ENCODE results near the gene CA4. TPM values are rescaled to one million over a fixed set of nuclear protein-coding genes. Genes with fewer than 3 reads are reported as not detected.
"Not testable (repeated sequence)": the region's sequence is repeated elsewhere in the genome, so short reads cannot be mapped to it uniquely, and the experiment has no call there.

CA4 gene
- polyA plus RNA-seq, 3 donors from 2014 or later = not detected

DNA sequence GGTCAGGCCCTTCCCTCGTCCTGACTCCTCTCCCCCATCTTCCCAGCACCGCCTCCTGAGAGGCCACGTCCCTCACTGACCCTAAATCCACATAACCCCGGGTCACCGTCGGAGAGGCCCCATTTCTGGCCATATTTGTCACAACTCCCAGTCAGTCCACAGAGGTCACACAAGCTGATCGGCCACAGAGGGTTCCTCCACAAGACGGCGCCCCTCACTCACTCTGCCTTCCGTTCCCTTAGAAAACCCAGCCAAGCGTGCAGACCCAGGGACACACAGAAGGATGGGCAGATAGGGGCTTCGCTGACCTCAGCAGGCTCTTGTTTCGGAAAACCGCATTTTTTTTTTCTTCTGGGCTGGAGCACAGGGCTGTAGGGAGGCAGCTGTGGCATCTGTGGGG, 33.6 kb upstream of the CA4 start:
- not testable (repeated sequence) for H3K9me3 Mint-ChIP-seq; H3K27ac Mint-ChIP-seq; H3K4me3 Mint-ChIP-seq; H3K36me3 Mint-ChIP-seq; H3K4me1 Mint-ChIP-seq; H3K27me3 Mint-ChIP-seq (ENCODE audit: low read depth in 3 of 3); DNase-seq

DNA sequence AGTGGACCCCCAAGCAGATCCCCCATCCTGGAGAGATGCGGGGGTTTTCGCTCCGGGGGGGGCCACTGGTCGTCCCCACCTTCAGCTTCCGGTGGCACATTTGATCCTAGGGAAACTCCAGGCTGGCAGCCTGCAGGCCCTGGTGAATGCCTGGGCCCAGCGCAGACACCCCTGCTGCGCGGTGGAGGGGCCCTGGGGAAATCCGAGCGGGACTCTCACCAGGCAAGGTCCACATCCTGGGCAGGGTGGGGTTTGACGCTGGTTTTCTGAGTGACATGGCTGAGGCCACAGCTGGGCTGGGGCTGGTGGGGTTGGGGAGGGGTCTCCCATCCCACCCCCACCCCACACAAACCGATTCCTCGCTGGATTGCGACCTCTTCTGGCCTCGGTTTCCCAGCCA, 30.6 kb upstream of the CA4 start:
- not testable (repeated sequence) for H3K4me3 Mint-ChIP-seq; H3K27ac Mint-ChIP-seq; H3K4me1 Mint-ChIP-seq; H3K27me3 Mint-ChIP-seq (ENCODE audit: low read depth in 3 of 3); DNase-seq; H3K9me3 Mint-ChIP-seq; H3K36me3 Mint-ChIP-seq

DNA sequence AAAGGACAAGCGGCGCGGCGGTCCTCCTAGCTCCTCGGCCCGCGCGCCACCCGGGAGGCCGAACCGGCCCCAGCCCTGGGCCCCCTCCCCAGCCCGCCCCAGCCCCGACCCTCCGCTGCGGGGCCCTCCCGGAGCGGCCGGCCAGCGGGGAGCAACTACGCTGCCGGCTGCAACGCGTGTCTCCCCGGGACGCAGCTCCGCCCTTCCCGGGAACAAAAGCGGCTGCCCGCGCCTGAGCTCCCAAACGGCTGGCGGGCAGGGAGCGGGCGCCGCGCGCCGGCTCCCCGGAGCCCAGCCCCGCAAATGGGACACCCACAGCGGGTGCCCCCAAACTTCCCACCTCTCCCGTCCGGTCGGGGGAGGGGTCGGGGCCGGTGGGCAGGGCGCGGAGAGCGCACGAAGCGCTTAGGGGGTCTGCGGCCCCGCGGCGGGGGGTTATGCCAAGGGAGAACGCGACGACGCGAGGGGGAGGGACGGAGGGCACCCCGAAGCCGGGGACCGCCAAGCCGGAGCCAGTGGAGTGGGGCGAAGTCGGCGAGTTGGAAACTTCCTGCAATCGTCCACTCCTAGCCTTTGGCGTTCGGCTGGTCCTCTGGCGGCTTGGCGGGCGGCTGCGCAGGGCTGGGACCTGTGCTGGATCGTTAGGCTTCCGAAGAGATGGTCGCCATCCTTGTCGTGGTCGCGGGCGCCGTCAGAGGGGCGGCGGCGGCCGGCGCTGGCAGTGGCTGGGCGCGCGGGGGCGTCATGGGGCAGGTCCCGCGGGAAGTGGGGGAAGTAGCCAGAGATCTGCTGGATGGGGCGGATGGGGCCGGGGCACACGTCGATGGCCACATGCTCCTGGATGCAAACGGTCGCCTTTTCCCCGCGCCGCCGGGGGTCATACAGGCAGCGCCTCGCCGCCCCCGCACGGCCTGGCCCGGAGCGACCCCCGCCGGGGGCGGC, 29.7 kb upstream of the CA4 start:
- not testable (repeated sequence) for H3K9me3 Mint-ChIP-seq; H3K4me1 Mint-ChIP-seq; H3K27ac Mint-ChIP-seq; DNase-seq; H3K27me3 Mint-ChIP-seq (ENCODE audit: low read depth in 3 of 3); H3K4me3 Mint-ChIP-seq; H3K36me3 Mint-ChIP-seq

DNA sequence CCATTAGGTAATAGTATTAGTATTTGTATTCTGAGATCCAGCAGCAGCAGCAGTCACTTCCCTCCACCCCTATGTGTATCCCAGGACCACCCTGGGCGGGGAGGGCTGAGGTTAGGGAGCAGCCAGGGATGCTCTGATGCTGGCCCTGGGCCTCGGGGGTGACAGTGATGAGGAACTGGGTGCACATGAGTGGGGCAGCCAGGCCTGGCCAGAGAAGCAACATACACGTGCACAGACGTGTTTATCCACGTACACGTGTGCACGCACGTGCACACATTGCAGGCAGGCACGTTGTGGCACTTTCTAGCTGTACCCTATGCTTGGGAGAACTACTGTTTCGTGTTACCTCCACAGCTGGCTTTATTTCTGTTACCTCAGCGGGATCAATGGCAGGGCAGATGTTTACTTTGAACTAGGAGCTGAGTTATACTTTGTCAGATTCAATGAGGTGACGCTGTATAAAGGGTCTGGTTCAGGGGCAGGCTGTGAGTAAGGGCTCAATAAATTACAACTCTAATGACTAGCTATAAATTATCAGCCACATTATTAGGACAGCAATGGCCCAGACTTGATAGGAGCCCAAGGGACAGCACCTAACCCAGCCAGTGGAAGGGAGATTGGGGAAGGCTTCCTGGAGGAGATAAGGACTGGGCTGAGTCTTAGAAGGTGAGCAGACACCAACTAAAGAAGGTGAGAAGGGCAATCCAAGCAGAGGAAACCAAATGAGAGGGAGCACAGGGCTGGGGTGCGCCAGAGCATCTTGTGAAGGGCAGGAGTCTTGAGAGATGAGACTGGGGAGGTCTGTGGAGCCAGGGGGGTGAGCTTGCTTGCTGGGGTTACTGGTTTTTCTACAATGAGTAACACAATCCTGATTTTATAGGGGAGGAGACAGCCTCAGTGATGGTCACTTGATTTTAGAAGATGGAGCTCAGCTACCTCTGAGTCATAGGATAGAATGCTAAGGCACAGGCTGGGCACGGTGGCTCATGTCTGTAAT, 22.4 kb upstream of the CA4 start:
- Mint-ChIP-seq H3K27ac (no peak overlapping the region), H3K9me3 (no peaks in the 10 kb centered on the region), H3K4me1 (no peaks in the 10 kb centered on the region), H3K27me3 (ENCODE audit: low read depth in 3 of 3) (peaks cover 0 to 3% (median 2%) of the 10 kb centered on the region in 3 donors), H3K36me3 (peaks cover 0 to 2% (median 0%) of the 10 kb centered on the region in 3 donors), H3K4me3 (no peak overlapping the region)
- DNase-seq = no peak

DNA sequence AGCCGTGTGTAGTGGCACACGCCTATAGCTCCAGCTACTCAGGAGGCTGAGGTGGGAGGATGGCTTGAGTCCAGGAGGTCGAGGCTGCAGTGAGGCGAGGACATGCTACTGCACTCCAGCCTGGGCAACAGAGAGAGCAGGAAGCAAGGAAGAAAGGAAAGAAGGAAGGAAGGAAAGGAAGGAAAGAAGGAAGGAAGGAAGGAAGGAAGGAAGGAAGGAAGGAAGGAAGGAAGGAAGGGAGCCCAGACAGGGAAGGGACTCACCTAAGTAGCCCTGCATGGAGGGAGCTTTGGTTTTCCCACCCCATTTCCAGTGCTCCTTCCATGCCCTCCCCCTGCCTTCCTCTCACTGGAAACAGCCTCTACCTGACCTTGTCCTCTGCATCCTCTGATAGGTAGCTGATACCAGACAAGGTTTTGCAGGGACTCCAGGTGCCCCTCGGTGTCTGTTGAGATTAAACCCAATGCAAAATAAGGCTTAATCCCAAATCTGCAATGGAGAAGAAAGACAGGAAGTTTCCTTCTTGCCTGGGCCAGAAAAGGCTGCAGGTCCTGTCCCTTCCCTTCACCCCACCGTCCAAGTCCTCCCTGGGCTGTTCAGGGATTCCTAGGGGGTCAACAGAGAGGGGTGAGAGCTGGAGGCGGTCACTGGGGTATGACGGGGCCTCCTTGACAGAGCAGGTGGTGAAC, 21.5 kb upstream of the CA4 start:
- Mint-ChIP-seq H3K4me1 (no peaks in the 10 kb centered on the region), H3K4me3 (no peak overlapping the region), H3K27ac (no peak overlapping the region), H3K36me3 (peaks cover 0 to 5% (median 0%) of the 10 kb centered on the region in 3 donors), H3K9me3 (no peaks in the 10 kb centered on the region), H3K27me3 (ENCODE audit: low read depth in 3 of 3) (peaks cover 0 to 3% (median 3%) of the 10 kb centered on the region in 3 donors)
- DNase-seq = no peak

DNA sequence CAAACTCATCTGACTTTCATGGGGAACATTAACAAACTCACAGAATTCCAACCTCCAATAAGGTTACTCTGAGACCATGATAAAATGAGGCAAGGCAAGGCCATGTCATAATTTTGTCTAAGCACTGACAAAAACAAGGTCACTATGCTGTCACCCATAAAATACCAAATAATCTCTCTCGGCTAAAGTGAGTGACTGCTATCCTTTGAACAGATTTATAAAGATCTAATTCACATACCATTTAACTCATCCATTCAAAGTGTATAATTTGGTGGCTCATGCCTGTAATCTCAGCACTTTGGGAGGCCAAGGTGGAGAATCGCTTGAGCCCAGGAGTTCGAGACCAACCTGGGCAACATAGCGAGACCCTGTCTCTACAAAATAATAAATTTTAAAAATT, 20.6 kb upstream of the CA4 start:
- peaks cover 0 to 6% (median 4%) of the 10 kb centered on the region in 3 donors for H3K27me3 Mint-ChIP-seq (ENCODE audit: low read depth in 3 of 3)
- no peak overlapping the region for H3K27ac Mint-ChIP-seq
- no peaks in the 10 kb centered on the region for H3K9me3 Mint-ChIP-seq
- no peak overlapping the region for H3K4me3 Mint-ChIP-seq
- DNase-seq = no peak
- peaks cover 0 to 5% (median 0%) of the 10 kb centered on the region in 3 donors for H3K36me3 Mint-ChIP-seq
- peaks cover 3 to 5% of the 10 kb centered on the region in 2 donors for H3K4me1 Mint-ChIP-seq

DNA sequence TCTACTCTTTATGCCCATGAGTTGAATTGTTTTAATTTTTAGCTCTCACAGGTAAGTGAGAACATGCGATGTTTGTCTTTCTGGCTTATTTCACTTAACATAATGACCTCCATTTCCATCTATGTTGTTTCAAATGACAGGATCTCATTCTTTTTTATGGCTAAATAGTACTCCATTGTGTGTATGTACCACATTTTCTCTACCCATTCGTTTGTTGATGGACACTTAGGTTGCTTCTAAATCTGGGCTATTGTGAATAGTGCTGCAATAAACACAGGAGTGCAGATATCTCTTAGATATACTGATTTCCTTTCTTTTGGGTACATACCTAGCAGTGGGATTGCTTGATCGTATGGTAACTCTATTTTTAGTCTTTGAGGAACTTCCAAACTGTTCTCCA, 19.3 kb upstream of the CA4 start:
- Mint-ChIP-seq H3K9me3 (no peaks in the 10 kb centered on the region), H3K27me3 (ENCODE audit: low read depth in 3 of 3) (peaks cover 3 to 14% (median 4%) of the 10 kb centered on the region in 3 donors), H3K4me1 (peaks cover 16 to 18% of the 10 kb centered on the region in 2 donors), H3K36me3 (peaks cover 0 to 5% (median 0%) of the 10 kb centered on the region in 3 donors), H3K4me3 (no peak overlapping the region), H3K27ac (no peak overlapping the region)
- no peak for DNase-seq

DNA sequence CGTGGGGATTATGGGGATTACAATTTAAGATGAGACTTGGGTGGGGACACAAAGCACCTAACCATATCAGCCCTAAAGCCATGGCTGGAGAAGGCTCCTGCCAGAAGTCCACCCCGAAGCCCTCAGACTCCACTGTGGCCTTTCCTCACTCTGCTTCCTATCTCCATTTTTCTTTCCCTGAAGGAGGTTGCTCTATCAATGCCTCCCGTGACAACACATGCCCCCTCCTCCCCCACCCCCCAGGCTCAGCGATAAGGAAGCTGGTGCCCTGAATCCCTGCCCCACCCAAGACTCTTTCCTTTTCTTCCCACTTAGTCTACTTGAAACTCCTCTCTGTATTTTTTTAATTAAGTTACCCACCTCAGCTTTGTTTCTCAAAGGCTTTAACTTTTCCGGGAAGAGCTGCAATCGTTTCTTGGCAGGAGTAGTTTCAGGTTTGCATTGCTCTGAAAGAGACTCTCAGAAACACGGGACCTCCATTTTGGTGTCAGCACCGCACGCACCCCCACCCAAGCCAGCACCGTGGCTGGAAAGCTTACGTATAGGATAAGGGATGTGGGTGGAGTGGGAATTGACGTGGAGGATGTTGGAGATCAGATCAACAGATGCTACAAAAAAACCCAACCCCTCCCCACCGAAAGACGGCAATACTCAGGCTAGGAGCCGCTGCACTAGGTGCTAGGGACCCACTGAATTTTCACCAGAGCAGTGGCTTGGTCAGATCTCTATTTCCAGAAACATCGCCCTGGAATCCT, 15.2 kb upstream of the CA4 start:
- H3K4me3 Mint-ChIP-seq = peak overlapping the region; percentile 87 to 97 (median 89)
- peak in 1 of 3 donors; percentile 12 for DNase-seq
- no peaks in the 10 kb centered on the region for H3K9me3 Mint-ChIP-seq
- peaks cover 24 to 25% of the 10 kb centered on the region in 2 donors for H3K4me1 Mint-ChIP-seq
- peaks cover 0 to 7% (median 3%) of the 10 kb centered on the region in 3 donors for H3K36me3 Mint-ChIP-seq
- H3K27ac Mint-ChIP-seq = peak overlapping the region in 1 of 6 donors; percentile 32
- peaks cover 7 to 19% (median 18%) of the 10 kb centered on the region in 3 donors for H3K27me3 Mint-ChIP-seq (ENCODE audit: low read depth in 3 of 3)

DNA sequence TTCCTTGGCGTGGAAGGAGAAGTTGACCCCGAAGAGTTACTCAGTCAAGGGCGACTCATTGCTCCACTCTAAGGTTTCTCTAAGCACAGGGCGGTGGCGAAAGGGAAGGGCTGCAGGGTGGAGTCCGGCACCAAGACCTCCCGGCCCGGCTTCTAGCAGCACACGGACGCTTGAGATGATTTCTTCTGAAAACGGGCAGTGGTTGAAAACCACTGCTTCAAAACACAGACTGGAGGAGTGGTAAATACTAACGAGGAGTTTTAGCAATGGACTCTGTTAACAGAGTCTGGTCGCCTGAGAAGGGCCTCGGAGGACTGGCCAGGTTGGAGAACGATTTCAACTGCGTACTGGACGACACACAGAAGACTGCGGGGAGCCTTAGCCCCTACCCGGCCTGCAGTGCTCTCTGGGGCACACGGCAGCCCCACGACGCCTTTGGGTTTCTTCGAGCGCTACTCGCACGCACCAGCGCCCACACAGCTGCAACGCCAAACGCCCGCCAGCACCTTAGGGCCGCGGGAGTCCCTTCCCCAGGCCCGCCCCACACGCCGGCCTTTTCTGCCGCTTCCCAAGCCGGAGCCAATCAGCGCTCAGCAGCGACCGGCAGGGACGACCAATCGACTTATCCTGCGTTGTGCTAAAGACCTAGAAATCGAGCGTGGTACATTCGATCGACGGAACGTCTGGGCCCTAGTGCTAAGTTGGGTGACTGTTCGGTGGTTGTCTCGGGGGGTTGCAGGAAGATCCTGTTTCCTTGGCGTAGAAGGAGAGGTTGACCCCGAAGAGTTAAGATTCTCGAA, 14.4 kb upstream of the CA4 start:
- Mint-ChIP-seq H3K9me3 (no peaks in the 10 kb centered on the region), H3K27ac (peak overlapping the region in 3 of 6 donors; percentile 32 to 76 (median 48)), H3K4me1 (peaks cover 25 to 27% of the 10 kb centered on the region in 2 donors), H3K36me3 (peaks cover 0 to 7% (median 3%) of the 10 kb centered on the region in 3 donors), H3K27me3 (ENCODE audit: low read depth in 3 of 3) (peaks cover 7 to 22% (median 18%) of the 10 kb centered on the region in 3 donors), H3K4me3 (peak overlapping the region; percentile 87 to 97 (median 89))
- DNase-seq = peak; percentile 59 to 64 (median 60)

DNA sequence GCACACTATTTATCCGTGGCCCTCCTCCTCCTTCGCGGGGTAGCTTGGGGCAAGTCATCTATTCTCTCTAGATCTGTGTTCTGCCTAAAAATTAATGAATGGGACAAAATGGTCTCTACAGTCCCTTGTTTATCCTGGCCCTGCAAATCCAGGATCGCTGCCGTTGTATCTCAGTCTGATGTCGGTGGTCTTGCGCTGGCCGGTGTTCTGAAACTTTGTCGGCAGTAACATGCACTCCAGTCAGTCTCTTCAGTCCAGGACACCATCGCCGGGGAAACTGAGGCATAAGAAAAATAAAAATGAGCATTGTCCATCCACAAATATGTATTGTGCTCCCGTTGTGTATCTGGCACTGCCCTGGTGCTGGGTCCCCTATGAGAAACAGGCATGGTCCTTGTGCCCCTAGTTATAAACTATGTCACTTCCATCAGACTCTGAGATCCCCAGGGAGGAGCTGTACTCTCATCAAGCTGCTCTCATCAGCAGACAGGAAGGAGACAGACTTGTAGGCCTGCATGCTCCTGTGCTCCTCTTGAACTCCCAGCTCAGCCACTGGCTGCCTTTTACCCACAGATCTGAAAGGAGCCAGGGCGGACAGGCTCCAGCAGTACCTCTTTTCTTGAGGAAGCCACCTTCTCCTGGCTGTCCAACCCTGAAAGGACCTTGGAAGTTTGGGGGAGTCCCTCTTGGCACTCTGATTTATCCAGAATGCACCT, 13.7 kb upstream of the CA4 start:
- DNase-seq = no peak

DNA sequence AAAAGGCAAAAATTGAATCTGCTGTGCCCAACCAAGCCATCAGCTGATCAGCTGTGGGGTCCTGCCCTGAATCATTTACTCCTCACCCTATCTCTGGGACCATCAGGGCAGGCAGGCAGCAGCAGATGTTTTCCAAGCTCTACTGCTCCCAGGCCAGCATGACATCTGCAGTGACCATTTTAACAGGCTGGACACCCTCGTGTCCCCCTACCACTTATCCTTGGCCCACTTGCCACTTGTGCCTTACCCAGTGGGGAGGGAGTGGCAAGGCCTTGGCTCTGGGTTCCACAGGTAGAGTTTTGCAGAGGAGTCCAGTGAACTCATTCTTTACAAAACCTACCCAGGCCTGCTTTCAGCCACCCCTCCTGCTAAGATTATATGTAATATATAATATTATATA, 12.0 kb upstream of the CA4 start:
- H3K9me3 Mint-ChIP-seq = no peaks in the 10 kb centered on the region
- no peak overlapping the region for H3K4me3 Mint-ChIP-seq
- peaks cover 0 to 3% (median 3%) of the 10 kb centered on the region in 3 donors for H3K36me3 Mint-ChIP-seq
- H3K4me1 Mint-ChIP-seq = peaks cover 26 to 27% of the 10 kb centered on the region in 2 donors
- no peak overlapping the region for H3K27ac Mint-ChIP-seq
- H3K27me3 Mint-ChIP-seq (ENCODE audit: low read depth in 3 of 3) = peaks cover 8 to 31% (median 26%) of the 10 kb centered on the region in 3 donors
- no peak for DNase-seq

More for the DNA sequence above, 13.7 kb upstream of the CA4 start:
- H3K27me3 Mint-ChIP-seq (ENCODE audit: low read depth in 3 of 3) = peaks cover 7 to 24% (median 18%) of the 10 kb centered on the region in 3 donors
- H3K27ac Mint-ChIP-seq = peak overlapping the region in 1 of 6 donors; percentile 1
- peak overlapping the region; percentile 87 to 97 (median 89) for H3K4me3 Mint-ChIP-seq
- peaks cover 0 to 7% (median 3%) of the 10 kb centered on the region in 3 donors for H3K36me3 Mint-ChIP-seq
- H3K9me3 Mint-ChIP-seq = no peaks in the 10 kb centered on the region
- H3K4me1 Mint-ChIP-seq = peaks cover 25 to 27% of the 10 kb centered on the region in 2 donors

Measured in immature natural killer cell (primary cell).